Stimulated activated CD4-positive, alpha-beta T cell treated with anti-CD3 and anti-CD28 coated beads, Interleukin-1b, Interleukin-23, amount 100 ng/mL, for 4 hours (primary cell): ENCODE results near the gene ARNT2.

ENCODE experiments used
- DNase-seq, 2 donors: peaks; one replicate each; pipeline ENCODE4 v3.0.0-alpha.2; 2020; ENCODE audit warnings: low read depth in 2 of 2

ARNT2 gene

GRCh38 chr15:80594091-80594889 is 190.1 kb downstream of the ARNT2 start:
- no peak for DNase-seq

GRCh38 chr15:80595396-80595795 is 191.2 kb downstream of the ARNT2 start:
- DNase-seq, result no peak

GRCh38 chr15:80596521-80596976 is 192.4 kb downstream of the ARNT2 start:
- DNase-seq, result no peak

- DNase-seq, result no peak
Measured at GRCh38 chr15:80597076-80597475, 192.9 kb downstream of the ARNT2 start.

- no peak for DNase-seq
Measured at GRCh38 chr15:80599359-80599758, 195.2 kb downstream of the ARNT2 start.

GRCh38 chr15:80600626-80601025 is 196.4 kb downstream of the ARNT2 start:
- no peak for DNase-seq

GRCh38 chr15:80601256-80601655 is 197.1 kb downstream of the ARNT2 start:
- DNase-seq, result no peak

GRCh38 chr15:80604583-80605575 is 200.7 kb downstream of the ARNT2 start:
- DNase-seq, result no peak

GRCh38 chr15:80605591-80606150 is 201.5 kb downstream of the ARNT2 start:
- DNase-seq, result no peak

GRCh38 chr15:80606511-80607071 is 202.4 kb downstream of the ARNT2 start:
- DNase-seq, result no peak

GRCh38 chr15:80607287-80607980 is 203.3 kb downstream of the ARNT2 start:
- no peak for DNase-seq

GRCh38 chr15:80608688-80609087 is 204.5 kb downstream of the ARNT2 start:
- no peak for DNase-seq

GRCh38 chr15:80609091-80609490 is 204.9 kb downstream of the ARNT2 start:
- DNase-seq, result no peak

- DNase-seq, result no peak
Measured at GRCh38 chr15:80609512-80609946, 205.3 kb downstream of the ARNT2 start.

- DNase-seq, result no peak
Measured at GRCh38 chr15:80611543-80612080, 207.4 kb downstream of the ARNT2 start.

- no peak for DNase-seq
Measured at GRCh38 chr15:80612118-80612823, 208.1 kb downstream of the ARNT2 start.

GRCh38 chr15:80613762-80614365 is 209.7 kb downstream of the ARNT2 start:
- no peak for DNase-seq

GRCh38 chr15:80614711-80615360 is 210.7 kb downstream of the ARNT2 start:
- DNase-seq, result no peak

GRCh38 chr15:80615361-80615736 is 211.2 kb downstream of the ARNT2 start:
- DNase-seq, result no peak
